ENCODE data around the gene FGF18.
"Not testable (repeated sequence)": the region's sequence is repeated elsewhere in the genome, so short reads cannot be mapped to it uniquely, and the experiment has no call there.

FGF18 gene, protein sequence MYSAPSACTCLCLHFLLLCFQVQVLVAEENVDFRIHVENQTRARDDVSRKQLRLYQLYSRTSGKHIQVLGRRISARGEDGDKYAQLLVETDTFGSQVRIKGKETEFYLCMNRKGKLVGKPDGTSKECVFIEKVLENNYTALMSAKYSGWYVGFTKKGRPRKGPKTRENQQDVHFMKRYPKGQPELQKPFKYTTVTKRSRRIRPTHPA

DNA sequence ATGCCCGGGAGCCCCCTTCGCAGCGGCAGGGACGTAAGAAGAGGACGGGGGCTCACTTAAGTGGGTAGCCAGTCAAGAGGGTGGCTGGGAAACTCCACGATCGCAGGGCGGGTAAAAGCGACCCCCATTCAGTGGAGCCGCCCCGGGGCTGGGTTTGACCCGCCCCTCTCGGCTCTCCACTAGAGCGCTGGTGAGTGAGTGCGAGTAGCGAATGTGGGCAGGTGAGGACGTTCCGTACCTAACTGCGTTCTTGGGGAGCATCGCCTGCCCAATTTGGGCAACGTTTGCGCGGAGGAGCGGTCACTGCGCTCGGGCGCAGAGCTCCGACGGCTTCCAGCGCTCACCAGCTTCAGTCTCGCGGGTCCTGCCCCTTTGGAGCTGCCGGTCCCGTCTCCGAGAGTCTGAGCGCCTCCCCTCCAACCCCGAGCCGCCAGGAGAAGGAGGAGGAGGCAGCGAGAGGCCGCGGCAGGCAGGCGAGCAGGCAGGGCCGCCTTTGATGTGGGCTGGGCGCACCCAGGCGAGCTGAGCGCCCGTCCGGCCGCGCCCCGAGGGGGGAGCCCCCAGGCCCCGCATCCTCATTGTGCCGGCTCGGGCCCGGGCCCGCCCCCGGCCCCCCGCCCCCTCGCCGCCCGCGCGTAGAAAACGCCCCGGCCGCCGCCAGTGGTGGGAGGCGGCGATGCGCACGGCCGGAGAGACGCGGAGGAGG is at the start of gene FGF18:
TSS of gene FGF18 (plus strand) at position 666 of the 706 bp plus-strand sequence. CDS start 553 bp downstream, outside the sequence.
- DNase-seq (ENCODE audit: low spot score) = peak; percentile 37

DNA sequence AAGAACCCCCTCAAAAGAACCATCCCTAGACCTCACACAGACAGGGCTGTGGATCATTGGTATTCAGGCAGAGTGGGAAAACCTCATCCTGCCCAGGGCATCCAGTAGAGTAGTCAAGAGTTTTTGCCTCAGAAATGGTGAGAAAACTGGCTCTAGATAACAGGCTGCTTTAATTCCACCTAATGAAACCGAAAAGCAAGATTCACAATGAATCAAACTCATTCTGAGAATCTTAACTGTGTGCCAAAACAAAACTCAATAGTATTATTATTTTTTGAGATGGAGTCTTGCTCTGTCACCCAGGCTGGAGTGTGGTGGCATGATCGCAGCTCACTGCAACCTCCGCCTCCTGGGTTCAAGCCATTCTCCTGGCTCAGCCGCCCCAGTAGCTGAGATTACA is 49.5 kb upstream of the FGF18 start:
- no peak for DNase-seq (ENCODE audit: low spot score)

DNA sequence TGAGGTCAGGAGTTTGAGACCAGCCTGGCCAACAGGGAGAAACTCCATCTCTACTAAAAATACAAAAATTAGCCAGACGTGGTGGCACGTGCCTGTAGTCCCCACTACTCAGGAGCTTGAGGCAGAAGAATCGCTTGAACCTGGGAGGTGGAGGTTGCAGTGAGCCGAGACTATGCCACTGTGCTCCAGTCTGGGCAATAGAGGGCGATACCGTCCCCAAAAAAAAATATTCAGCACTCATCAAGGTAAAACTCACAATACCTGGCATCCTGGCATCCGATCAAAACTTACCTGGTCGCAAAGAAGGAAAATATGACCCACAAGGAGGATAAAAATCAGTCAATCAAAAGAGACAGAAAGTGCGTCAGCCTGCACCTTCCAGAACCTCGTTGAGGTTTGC is 48.6 kb upstream of the FGF18 start:
- not testable (repeated sequence) for DNase-seq (ENCODE audit: low spot score)

GRCh38 chr5:171371326-171371725 is 48.1 kb upstream of the FGF18 start:
- no peak for DNase-seq (ENCODE audit: low spot score)

DNA sequence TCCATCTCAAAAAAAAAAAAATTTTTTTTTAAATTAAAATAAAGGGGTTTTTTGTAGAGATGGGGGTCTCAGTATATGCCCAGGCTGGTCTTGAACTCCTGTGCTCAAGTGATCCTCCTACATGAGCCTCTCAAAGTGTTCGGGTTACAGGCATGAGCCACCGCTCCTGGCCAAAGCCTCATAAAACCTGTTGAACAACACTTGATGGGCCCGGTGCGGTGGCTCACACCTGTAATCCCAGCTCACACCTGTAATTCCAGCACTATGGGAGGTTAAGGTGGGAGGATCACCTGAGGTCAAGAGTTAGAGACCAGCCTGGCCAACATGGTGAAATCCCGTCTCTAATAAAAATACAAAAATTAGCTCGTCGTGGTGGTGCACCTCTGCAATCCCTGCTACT is 39.5 kb upstream of the FGF18 start:
- no peak for DNase-seq (ENCODE audit: low spot score)

GRCh38 chr5:171384416-171384815 is 35.0 kb upstream of the FGF18 start:
- DNase-seq (ENCODE audit: low spot score) = not testable (repeated sequence)

DNA sequence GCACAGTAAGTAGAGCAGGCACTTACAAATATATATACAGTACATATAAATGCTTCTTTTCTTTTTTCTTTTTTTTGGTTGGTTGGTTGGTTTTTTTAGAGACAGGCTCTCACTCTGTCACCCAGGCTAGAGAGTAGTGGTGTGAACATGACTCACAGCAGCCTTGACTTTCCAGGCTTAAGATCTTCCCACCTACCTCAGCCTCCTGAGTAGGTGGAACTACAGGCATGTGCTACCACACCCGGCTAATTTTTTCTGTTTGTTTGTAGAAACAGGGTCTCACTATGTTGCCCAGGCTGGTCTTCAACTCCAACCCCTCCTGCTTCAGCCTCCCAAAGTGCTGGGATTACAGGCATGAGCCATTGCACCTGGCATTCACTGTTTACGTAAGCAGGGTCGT is 34.4 kb upstream of the FGF18 start:
- DNase-seq (ENCODE audit: low spot score) = not testable (repeated sequence)

- no peak for DNase-seq (ENCODE audit: low spot score)
These were observed 33.3 kb upstream of the FGF18 start for GRCh38 chr5:171386006-171386671.

DNA sequence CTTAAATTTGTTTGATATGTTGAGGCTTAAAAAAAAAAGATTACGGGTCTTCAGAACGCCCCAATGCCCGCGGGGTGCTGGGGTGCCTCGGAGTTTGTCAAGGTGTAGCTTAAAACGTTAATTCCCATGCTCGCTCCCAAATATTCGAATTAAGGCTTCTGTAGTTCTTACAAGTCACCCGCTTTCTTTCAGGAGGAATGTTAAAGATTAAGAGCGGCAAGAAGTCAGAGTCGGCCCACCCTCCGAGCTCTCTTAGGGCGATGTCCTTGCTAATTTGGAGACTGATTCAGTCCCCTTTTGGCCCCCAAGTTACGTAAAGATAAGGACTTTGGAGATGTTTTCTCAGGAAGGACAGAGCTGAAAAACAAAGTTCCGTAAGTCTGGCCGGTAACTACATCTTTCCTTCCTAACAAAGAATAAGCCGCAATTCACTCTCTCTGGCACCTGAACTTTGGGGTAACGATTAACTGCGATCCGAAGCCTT is 32.5 kb upstream of the FGF18 start:
- DNase-seq (ENCODE audit: low spot score) = no peak

- DNase-seq (ENCODE audit: low spot score) = peak; percentile 99
These were observed 32.0 kb upstream of the FGF18 start, which contains the start of gene NPM1 for GRCh38 chr5:171387345-171387969. Gene NPM1 (plus strand): TSS chr5:171387849. CDS start chr5:171387949, 100 bp downstream.

GRCh38 chr5:171387970-171388815 is 31.3 kb upstream of the FGF18 start:
- peak; percentile 85 for DNase-seq (ENCODE audit: low spot score)

DNA sequence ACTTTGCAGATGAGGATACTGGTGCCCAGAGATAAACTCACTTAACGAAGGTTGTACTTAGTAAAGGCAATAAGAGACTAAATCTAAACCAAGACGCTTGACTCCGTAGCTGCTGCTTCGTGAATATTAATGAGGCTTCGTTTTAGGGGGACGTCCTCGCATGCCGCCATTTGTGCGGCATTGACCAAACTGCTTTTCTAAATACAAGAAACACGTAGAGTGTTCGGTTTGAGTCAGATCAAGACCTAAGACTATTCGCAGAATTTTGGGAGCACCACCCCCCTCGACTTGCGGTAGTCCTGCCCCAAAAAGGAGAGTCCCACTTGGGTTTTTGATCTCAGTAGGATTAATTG is 30.7 kb upstream of the FGF18 start:
- peak; percentile 72 for DNase-seq (ENCODE audit: low spot score)

DNA sequence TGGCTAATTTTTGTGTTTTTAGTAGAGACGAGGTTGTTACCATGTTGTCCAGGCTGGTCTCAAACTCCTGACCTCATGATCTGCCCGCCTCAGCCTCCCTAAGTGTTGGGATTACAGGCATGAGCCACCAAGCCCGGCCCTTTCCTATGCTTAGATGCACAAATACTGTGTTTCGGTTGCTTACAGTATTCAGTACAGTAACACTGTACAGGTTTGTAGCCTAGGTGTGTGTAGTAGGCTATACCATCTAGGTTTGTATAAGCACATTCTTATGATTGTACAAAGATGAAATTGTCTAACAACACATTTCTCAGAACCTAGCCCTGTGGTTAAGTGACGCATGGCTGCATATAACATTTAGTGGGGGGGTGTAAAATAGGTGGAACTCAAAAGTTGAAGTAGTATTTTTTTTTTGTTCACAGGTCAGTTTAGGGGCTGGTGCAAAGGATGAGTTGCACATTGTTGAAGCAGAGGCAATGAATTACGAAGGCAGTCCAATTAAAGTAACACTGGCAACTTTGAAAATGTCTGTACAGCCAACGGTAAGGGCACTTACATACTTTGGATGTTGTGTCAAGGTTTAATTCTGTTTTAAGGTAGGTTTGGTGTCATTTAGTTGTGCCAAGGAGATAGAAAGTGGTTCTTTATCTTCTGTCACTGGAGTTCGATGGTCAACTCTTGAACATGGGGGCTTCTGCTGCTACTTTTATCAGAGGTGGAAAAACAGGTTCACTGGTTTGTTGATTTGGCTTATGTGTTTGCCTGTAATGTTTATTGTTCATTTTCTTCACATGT is 28.4 kb upstream of the FGF18 start:
- no peak for DNase-seq (ENCODE audit: low spot score)

GRCh38 chr5:171391996-171392577 is 27.4 kb upstream of the FGF18 start:
- no peak for DNase-seq (ENCODE audit: low spot score)

- DNase-seq (ENCODE audit: low spot score) = no peak
These were observed 26.8 kb upstream of the FGF18 start for GRCh38 chr5:171392585-171393159.

- DNase-seq (ENCODE audit: low spot score) = no peak
These were observed 24.4 kb upstream of the FGF18 start for GRCh38 chr5:171395042-171395441.

DNA sequence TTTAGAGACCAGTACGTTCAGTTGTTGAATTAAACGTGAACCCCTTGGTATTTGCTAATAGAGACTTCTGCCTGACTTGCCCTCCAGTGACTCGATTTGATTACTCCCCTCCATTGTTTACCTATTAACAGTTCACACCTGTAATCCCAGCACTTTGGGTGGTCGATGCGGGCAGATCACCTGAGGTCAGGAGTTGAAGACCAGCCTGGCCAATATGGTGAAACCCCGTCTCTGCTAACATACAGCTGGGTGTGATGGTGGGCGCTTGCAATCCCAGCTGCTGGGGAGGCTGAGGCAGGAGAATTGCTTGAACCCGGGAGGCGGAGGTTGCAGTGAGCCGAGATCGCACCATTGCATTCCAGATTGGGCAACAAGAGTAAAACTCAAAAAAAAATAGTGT is 22.9 kb upstream of the FGF18 start:
- DNase-seq (ENCODE audit: low spot score) = not testable (repeated sequence)

- DNase-seq (ENCODE audit: low spot score) = no peak
These were observed 22.3 kb upstream of the FGF18 start for GRCh38 chr5:171397190-171397589.

- no peak for DNase-seq (ENCODE audit: low spot score)
These were observed 21.8 kb upstream of the FGF18 start for GRCh38 chr5:171397599-171397998.

DNA sequence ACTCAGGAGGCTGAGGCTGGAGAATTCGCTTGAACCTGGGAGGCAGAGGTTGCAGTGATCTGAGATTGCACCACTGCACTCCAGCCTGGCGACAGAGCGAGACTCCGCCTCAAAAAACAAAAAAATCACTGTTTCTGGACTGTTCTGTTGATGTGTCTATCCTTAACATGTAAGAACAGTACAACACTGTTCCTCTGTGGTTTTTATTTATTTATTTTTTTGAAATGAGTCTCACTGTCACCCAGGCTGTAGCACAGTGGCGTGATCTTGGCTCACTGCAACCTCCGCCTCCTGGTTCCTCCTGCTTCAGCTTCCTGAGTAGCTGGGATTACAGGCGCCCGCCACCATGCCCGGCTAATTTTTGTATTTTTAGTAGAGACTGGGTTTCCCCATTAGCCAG is 20.8 kb upstream of the FGF18 start:
- DNase-seq (ENCODE audit: low spot score) = not testable (repeated sequence)

Measured in activated CD4-positive, alpha-beta T cell treated with anti-CD3 and anti-CD28 coated beads, Interleukin-2, Interleukin-4, amounts not matched to agents 100 ng/mL and 50 ng/mL, durations not matched to agents 16 hours and 8 hours (primary cell).